Activated T-cell treated with anti-CD3 and anti-CD28 coated beads, Interleukin-2, amount 50 U/mL, for 4 hours (primary cell): ENCODE data around the gene CYP2E1. TPM values are rescaled to one million over a fixed set of nuclear protein-coding genes. Genes with fewer than 3 reads are reported as not detected.
A peak's percentile ranks its signal among the peaks of the same experiment; 100 is the strongest.
"Not testable (repeated sequence)": the region's sequence is repeated elsewhere in the genome, so short reads cannot be mapped to it uniquely, and the experiment has no call there.

Experiments
- ATAC-seq, 2 donors: fragments of 200-7000 bp; cut with Tn5 transposase; one replicate each; pipeline ENCODE4 v1.10.0; 2021
- DNase-seq: peaks from one replicate; pipeline ENCODE4 v3.0.0-alpha.2; 2020
- H3K27me3 Mint-ChIP-seq: one replicate; pipeline ENCODE4 v1.8.0; 2021; ENCODE audit warnings: low read depth, mixed read lengths
- H3K36me3 Mint-ChIP-seq: one replicate; pipeline ENCODE4 v1.8.0; 2022; ENCODE audit warnings: mixed read lengths; ENCODE audit not compliant: insufficient read depth
- H3K4me1 Mint-ChIP-seq: one replicate; pipeline ENCODE4 v1.8.0; 2021; ENCODE audit warnings: low read depth, mixed read lengths
- H3K4me3 Mint-ChIP-seq: one replicate; pipeline ENCODE4 v1.8.0; 2021; ENCODE audit warnings: mild to moderate bottlenecking, moderate library complexity, mixed read lengths
- H3K9me3 Mint-ChIP-seq: one replicate; pipeline ENCODE4 v1.8.0; 2021; ENCODE audit warnings: mixed read lengths
- total RNA-seq, 3 donors: library from RNA; stranded (reverse); gene quantifications; one replicate each; pipeline ENCODE4 v1.2.1, GENCODE V29; 2021

The CYP2E1 gene
- total RNA-seq, 3 donors from 2014 or later, result 0.69 to 1.1 (median 1.0) TPM

DNA sequence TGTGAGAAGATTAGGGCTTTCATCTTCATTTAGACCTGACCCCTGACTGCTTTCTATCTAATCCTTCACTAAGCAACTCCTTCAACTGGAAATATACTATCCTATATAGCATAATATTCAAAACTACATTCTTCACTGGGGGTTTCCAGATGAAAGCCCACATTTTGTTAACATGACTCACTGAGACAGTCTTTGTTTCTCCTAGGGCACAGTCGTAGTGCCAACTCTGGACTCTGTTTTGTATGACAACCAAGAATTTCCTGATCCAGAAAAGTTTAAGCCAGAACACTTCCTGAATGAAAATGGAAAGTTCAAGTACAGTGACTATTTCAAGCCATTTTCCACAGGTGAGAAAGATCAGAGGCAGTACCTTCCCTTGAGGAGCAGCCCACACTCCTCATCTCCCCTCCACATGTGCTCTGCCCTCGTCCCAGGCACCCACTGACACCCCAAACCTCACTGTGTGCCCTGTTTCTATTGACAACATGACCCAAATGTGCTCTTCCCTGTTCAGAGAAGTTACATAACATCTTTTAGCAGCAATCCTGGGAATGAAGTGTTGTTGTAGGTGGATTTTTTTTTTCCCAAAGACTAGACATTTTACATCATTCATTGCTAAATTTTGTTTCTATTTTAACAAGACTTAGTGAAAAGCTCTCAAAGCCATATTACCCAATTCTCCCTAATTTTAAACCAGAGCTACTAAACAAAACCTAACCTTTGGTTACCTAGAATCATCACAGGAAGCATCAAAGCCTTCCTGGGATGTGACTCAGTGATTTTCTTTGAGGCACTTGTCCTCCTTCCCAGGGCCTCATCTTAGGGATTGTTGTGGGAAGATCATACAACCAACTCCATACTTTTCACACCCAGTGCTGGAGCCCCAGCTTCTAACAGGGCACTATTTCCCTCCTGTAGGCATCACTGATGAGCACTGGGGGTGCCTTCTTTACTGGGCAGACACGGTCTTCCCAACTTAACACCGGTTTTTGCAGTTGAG lies 10.7 kb downstream of the CYP2E1 start:
- no peaks in the 10 kb centered on the region for H3K36me3 Mint-ChIP-seq
- peaks cover 11% of the 10 kb centered on the region for H3K27me3 Mint-ChIP-seq
- no peak overlapping the region for H3K4me3 Mint-ChIP-seq
- no peaks in the 10 kb centered on the region for H3K9me3 Mint-ChIP-seq
- ATAC-seq, result no peak
- no peak for DNase-seq
- H3K4me1 Mint-ChIP-seq, result no peaks in the 10 kb centered on the region

- DNase-seq, H3K9me3 Mint-ChIP-seq, ATAC-seq, H3K4me3 Mint-ChIP-seq, H3K27me3 Mint-ChIP-seq, H3K4me1 Mint-ChIP-seq, H3K36me3 Mint-ChIP-seq: not testable (repeated sequence)
These were observed 14.3 kb downstream of the CYP2E1 start for GRCh38 chr10:133541441-133541975.

DNA sequence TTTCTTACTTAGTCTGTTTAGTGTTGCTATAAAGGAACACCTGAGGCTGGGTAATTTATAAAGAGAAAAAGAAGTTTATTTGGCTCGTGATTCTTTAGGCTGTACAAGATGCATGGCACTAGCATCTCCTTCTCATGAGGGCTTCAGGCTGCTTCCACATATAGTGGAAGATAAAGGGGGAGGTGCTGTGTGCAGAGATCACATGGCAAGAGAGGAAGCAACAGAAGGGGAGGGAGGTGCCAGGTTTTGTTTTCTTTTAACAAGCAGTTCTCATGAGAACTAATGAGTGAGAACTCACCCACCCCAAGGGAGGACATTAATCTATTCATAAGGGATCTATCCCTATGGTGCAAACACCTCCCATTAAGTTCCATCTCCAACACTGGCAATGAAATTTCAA lies 17.3 kb downstream of the CYP2E1 start:
- Mint-ChIP-seq H3K9me3 (peaks cover 12% of the 10 kb centered on the region), H3K36me3 (no peaks in the 10 kb centered on the region), H3K27me3 (peaks cover 20% of the 10 kb centered on the region), H3K4me1 (peaks cover 5% of the 10 kb centered on the region), H3K4me3 (no peak overlapping the region)
- ATAC-seq, result no peak
- no peak for DNase-seq

DNA sequence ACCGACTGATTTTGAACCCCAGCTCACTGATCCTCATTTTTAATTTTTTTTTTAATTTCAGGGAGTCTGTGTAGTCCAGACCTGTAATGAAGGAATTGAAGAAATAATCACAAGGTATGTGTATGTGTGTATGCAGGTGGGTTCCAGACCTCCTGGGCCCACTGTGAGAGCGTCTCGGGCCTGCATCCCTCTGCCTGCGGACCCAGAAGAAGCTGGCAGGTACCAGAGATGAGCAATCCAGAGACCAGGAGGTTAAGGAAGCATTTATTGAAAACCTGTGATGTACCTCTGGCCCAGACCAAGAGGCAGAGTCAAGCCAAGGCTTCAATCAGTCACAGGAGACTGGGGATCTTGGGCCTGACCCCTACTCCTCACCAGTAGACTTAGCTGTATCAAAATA lies 27.4 kb downstream of the CYP2E1 start:
- Mint-ChIP-seq H3K4me1 (no peaks in the 10 kb centered on the region), H3K4me3 (no peak overlapping the region), H3K36me3 (no peaks in the 10 kb centered on the region), H3K27me3 (peaks cover 14% of the 10 kb centered on the region), H3K9me3 (no peaks in the 10 kb centered on the region)
- ATAC-seq (no peak), DNase-seq (no peak)

DNA sequence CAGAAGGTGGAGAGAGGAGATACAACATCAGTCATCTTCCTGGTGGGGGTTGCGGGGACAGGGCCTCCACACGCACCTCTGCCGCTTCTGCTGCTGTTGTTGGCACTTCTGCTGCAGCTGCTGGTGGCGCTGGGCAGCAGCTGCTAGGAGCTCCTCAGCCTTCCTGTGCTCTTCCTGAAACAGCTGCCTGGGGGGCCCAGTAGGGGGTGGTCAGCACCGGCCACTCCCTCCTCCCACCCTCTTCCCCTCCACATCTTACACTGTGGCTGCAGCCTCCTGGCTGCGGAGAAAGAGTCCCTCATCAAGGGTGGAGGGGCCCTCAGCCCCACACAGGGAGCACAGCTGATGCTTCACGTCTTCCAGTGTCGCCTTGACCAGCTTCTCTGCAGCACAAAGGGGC lies 28.4 kb downstream of the CYP2E1 start:
- no peaks in the 10 kb centered on the region for H3K36me3 Mint-ChIP-seq
- H3K4me3 Mint-ChIP-seq, result no peak overlapping the region
- no peaks in the 10 kb centered on the region for H3K9me3 Mint-ChIP-seq
- peaks cover 16% of the 10 kb centered on the region for H3K27me3 Mint-ChIP-seq
- ATAC-seq (no peak), DNase-seq (no peak)
- H3K4me1 Mint-ChIP-seq, result no peaks in the 10 kb centered on the region

DNA sequence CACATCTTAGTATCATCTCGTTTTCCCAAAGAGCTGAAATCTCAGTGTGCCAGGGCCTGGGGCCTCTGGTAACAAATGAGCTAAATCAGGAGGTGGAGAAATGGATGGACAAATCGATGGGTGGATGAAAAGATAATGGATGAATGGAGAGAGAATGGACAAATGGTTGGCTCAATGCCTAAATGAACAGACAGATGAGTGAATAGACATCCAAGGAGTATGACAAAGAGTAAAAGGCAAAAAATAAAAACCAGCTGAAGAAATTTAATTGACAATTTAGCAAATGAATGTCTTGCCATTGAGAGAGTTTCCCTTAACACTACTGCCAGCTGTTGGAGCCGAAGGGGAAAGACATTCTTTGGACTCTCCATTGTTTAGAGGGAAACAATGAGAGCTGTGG lies 30.2 kb downstream of the CYP2E1 start:
- Mint-ChIP-seq H3K9me3 (no peaks in the 10 kb centered on the region), H3K27me3 (peaks cover 16% of the 10 kb centered on the region), H3K4me3 (no peak overlapping the region), H3K36me3 (no peaks in the 10 kb centered on the region), H3K4me1 (no peaks in the 10 kb centered on the region)
- ATAC-seq (no peak), DNase-seq (no peak)

DNA sequence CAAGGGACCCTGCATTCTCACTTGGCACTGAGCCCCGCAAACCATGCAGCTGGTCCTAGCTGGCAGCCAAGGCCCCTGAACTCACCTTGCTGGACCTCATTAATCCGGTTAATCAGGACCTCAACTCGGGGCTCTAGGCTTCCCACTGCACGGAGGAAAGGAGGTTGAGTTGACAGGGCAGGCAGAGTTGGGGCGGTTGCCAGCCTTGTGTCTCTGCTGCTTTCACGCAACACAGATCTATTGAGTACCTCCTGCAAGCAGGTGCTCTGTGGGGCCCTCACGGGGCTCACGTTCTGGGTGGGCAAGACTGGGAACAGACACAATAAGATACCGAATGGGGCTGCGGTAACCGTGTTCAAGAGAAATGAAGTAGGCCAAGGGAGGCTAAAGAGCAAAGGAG lies 32.1 kb downstream of the CYP2E1 start:
- H3K36me3 Mint-ChIP-seq, result no peaks in the 10 kb centered on the region
- no peak overlapping the region for H3K4me3 Mint-ChIP-seq
- H3K9me3 Mint-ChIP-seq, result no peaks in the 10 kb centered on the region
- peaks cover 16% of the 10 kb centered on the region for H3K27me3 Mint-ChIP-seq
- H3K4me1 Mint-ChIP-seq, result no peaks in the 10 kb centered on the region
- ATAC-seq (no peak), DNase-seq (no peak)

- ATAC-seq, result no peak
- DNase-seq, result no peak
- H3K4me1 Mint-ChIP-seq, result no peaks in the 10 kb centered on the region
- H3K9me3 Mint-ChIP-seq, result no peaks in the 10 kb centered on the region
- H3K4me3 Mint-ChIP-seq, result no peak overlapping the region
- peaks cover 12% of the 10 kb centered on the region for H3K27me3 Mint-ChIP-seq
- H3K36me3 Mint-ChIP-seq, result no peaks in the 10 kb centered on the region
These were observed 37.7 kb downstream of the CYP2E1 start for GRCh38 chr10:133564816-133565215.

- Mint-ChIP-seq H3K27me3 (peaks cover 11% of the 10 kb centered on the region), H3K4me1 (no peaks in the 10 kb centered on the region), H3K36me3 (no peaks in the 10 kb centered on the region), H3K9me3 (no peaks in the 10 kb centered on the region), H3K4me3 (no peak within 1 kb of the TSS)
- no peak for ATAC-seq
- DNase-seq, result no peak
These were observed 38.5 kb downstream of the CYP2E1 start, which contains the start of gene SYCE1 for GRCh38 chr10:133565441-133566294. TSS of gene SYCE1 (minus strand) at chr10:133565583. CDS start at chr10:133565529, 54 bp downstream.

DNA sequence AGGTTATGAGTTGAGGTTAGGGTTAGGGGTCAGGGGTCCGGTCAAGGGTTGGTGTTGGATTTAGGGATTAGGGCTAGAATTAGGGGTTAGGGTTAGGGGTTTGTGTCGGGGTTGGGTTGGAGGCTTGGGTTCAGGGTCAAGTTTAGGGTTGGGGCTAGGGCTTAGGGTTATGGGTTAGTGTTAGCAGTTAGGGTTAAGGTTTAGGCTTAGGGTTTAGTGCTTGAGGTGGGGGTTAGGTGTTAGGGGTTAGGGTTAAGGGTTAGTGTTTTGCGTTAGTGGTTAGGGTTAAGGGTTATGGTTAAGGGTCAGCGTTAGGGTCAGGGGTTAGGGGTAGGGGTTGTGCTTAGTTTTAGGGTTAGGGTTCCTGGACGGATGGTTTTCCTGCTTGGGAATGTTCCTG lies 40.0 kb downstream of the CYP2E1 start:
- no peaks in the 10 kb centered on the region for H3K36me3 Mint-ChIP-seq

DNA sequence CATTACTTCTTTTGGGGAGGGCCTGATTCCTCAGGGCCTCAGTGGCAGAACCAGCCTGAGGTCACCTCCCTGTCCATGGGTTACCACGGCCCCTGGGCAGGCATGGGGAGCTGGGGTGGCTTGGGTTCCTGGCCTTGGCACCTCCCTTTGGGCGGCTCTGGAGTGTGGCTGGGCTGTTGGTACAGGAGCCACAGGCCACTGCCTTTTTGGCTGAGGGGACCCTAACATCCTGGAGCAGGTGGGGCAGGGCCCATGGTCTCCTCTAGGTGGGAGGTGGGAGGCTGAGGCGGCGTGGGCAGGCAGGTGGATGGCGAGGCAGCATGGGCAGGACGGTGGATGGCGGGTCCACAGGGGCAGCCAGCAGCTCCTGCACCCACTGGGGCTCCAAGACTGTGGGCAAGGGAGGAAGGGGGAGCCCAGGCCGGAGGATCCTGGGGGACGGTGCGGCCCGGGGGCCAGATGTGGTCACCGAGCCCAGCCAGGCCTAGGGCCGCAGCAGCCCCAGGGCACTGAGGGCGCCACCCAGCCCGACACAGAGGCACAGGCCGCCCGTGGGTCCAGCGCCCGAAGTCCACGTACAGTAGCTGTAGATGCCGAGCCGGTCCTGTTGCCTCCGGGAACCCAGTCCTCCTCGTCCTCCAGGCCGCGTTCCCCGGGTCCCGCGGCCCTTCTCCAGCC lies 40.6 kb downstream of the CYP2E1 start:
- H3K27me3 Mint-ChIP-seq, result peaks cover 11% of the 10 kb centered on the region
- peaks cover under 1% of the 10 kb centered on the region for H3K9me3 Mint-ChIP-seq
- DNase-seq, result no peak
- H3K4me3 Mint-ChIP-seq, result no peak overlapping the region
- H3K36me3 Mint-ChIP-seq, result no peaks in the 10 kb centered on the region
- no peaks in the 10 kb centered on the region for H3K4me1 Mint-ChIP-seq
- ATAC-seq, result no peak

More for the DNA sequence above, 40.0 kb downstream of the CYP2E1 start:
- Mint-ChIP-seq H3K9me3 (no peaks in the 10 kb centered on the region), H3K27me3 (peaks cover 11% of the 10 kb centered on the region), H3K4me1 (no peaks in the 10 kb centered on the region), H3K4me3 (no peak overlapping the region)
- no peak for DNase-seq
- ATAC-seq, result no peak

- H3K36me3 Mint-ChIP-seq, result no peaks in the 10 kb centered on the region
- peaks cover 11% of the 10 kb centered on the region for H3K27me3 Mint-ChIP-seq
- ATAC-seq (no peak), DNase-seq (no peak)
- H3K9me3 Mint-ChIP-seq, result peaks cover 5% of the 10 kb centered on the region
- no peaks in the 10 kb centered on the region for H3K4me1 Mint-ChIP-seq
- H3K4me3 Mint-ChIP-seq, result no peak overlapping the region
These were observed 41.1 kb downstream of the CYP2E1 start for GRCh38 chr10:133568287-133568614.

DNA sequence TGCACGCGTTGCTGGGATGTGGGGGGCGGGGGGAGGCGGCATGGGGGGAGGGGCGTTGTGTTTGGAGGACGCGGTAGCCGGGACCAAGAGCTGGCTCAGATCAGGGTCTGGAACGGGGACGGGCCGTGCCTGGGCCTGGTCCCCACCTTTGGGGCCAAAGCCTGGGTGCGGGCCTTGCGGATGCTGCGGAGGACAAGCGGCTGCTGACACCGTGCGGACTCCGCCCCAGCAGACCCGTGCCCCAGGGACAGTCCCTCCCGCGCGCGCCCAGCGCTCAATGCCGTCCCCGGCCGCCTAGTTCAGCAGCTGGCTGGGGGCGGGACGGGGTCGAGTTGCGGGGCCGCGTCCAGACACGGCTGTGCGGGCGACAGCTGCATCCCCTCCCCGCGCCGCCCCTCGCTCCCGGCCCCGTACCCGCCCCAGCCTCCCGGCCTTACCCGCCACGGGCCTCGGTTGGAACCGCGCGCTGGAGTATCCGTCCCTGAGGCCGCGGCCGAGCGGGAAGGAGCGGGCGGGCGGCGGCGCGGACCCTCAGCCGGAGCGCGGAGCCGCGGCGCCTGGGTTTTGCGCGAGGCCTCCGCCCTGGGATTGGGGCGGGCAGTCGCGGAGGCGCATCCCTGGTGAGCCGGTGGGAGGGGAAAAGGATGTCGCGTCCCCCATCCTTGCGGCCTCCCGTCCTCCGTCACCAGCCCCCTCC lies 41.8 kb downstream of the CYP2E1 start:
- not testable (repeated sequence) for H3K4me3 Mint-ChIP-seq, H3K4me1 Mint-ChIP-seq, H3K36me3 Mint-ChIP-seq, DNase-seq
- peak; percentile 32 to 41 for ATAC-seq
- Mint-ChIP-seq H3K27me3 (peaks cover 11% of the 10 kb centered on the region), H3K9me3 (peaks cover 12% of the 10 kb centered on the region)
